CD4-positive, alpha-beta T cell treated with Interleukin-1 beta for 1 hour (primary cell): Measurements from ENCODE around the gene ARG2.

Experiments used
- DNase-seq, 2 donors: peaks; one replicate each; pipeline ENCODE4 v3.0.0-alpha.2; 2020 to 2022

ARG2 gene

GRCh38 chr14:67619446-67620216, at the start of gene ARG2:
Gene ARG2 (plus strand): TSS chr14:67619920. CDS start chr14:67619978, 58 bp downstream.
- DNase-seq: peak; percentile 97 to 98

DNA sequence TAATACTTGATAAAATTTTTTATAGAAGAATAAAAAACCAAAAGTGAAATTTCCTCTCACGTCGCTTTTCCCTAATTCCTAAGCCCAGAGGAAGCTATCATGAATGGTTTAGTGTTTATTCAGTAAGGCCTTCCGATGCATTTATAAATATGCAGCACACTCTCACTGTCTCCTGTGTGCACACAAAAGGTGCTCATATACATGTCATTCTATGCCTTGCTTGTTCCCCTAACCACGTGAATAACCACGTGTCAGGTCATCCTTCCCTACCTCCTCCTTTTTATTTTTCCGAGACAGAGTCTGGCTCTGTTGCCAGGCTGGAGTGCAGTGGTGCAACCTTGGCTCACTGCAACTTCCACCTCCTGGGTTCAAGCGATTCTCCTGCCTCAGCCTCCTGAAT, 49.3 kb upstream of the ARG2 start:
- DNase-seq: no peak

DNA sequence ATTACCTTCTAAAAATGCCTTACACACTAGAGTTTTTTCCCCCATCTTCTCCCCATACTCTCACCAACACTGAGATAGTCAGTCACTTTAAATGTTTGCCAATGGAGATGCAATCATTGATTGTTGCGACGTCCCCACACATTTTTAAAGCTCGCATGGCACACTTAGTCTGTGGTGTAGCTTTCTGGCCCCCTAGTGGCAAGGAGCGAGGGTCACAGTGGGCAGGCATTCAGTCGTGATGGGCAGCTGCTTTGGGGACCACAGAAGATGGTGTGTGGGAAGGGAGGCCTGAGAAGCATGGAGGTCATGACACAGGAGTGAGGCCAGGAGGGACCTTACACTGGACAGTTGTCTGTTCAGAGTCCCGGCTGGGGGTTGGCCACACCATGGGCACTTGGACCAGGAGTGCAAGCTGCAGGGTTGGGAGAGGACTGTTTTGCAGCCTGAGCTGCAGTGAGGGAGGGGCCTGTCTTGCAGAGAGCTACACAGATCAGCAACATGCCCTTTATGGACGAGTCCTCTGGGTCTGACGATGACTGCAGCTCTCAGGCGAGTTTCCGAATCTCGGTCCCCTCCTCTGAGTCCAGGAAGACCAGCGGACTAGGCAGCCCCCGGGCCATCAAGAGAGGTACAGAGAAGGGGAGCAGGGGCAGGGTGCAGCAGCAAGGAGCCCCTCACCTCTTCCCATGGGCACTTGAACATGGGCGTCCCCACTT, 48.3 kb upstream of the ARG2 start:
- DNase-seq: peak; percentile 64 to 72

DNA sequence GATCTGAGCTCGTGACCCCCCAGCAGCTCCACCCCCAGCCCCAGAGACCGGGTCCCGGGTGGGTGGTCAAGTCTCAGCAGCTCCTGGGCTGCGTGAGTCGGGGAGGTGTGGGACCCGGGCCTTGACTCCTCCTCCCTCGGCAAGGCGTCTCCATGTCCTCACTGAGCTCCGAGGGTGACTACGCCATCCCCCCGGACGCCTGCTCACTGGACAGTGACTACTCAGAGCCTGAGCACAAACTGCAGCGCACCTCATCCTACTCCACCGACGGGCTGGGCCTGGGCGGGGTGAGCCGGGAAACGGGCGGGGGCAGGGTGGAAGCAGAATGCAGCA, 47.8 kb upstream of the ARG2 start:
- no peak for DNase-seq

GRCh38 chr14:67572608-67573007, 47.1 kb upstream of the ARG2 start:
- DNase-seq: no peak

DNA sequence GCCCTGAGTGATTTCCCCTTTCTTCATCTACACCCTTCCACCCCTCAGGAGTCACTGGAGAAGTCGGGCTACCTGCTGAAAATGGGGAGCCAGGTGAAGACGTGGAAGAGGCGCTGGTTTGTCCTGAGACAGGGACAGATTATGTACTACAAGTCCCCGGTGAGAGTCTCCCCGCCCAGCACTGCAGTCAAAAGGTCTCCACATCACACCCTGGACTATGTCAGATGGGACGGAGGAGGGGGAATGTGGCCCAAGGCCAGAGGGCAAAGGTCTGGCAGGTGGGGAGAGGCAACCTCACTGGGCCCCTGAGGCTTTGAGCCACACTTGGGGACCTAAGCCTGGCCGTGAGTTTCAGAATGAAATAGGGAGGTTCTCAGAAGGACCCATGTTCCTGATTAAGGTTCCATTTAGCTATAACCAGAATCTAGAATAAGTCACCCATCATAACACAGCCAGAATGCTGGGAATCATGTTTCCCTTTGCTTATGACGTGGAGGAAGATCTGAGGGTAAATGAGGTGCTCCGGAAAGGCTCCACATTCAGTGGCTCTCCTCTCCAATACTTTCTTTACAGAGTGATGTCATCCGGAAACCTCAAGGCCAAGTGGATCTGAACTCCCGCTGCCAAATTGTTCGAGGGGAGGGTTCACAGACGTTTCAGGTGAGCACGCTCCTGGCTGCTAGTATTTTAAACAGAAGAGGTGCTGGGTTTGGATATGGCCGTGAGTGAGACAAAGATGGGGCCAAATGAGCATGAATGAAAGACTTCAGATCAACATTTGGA, 46.3 kb upstream of the ARG2 start:
- DNase-seq: no peak

- DNase-seq: no peak
These were observed 45.6 kb upstream of the ARG2 start for GRCh38 chr14:67574156-67574555.

DNA sequence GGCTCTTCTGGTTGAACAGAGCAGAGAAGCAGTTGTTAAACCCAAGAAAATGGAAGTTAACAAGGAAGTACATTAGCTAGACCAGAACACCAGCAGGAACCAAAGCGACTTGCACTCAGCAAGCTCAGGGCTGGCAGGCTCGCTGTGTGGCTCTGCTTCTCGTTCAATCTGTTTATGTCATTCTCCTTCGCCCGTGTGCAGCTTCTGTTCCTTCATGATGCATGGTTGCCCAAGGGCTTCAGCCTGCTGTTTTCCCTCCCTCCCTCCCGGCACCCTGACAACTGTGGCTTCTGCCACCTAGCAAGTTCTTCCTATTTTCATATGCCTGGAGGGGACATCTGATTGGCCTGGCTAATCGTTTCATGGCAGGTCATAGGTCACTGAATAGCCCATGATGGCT, 44.9 kb upstream of the ARG2 start:
- DNase-seq: no peak

DNA sequence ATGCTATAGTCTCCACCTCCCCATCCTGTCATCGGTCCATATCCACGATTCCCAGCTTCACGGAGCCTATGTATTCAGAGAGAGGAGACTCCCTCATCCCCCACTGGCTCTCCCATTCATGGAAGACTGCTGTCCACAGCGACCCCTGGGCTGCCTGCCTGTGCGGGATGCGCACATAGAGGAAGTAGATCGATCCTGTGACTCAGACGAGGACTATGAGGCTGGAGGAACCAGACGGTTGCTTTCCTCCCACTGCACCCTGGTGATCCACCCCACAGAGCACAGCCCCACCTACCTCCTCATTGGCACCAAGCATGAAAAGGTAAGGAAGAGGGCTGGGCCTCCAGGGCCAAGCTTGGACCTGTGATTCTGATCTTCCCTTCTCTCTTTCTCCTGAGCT, 44.0 kb upstream of the ARG2 start:
- no peak for DNase-seq

- no peak for DNase-seq
These were observed 43.3 kb upstream of the ARG2 start for GRCh38 chr14:67576216-67576955.

DNA sequence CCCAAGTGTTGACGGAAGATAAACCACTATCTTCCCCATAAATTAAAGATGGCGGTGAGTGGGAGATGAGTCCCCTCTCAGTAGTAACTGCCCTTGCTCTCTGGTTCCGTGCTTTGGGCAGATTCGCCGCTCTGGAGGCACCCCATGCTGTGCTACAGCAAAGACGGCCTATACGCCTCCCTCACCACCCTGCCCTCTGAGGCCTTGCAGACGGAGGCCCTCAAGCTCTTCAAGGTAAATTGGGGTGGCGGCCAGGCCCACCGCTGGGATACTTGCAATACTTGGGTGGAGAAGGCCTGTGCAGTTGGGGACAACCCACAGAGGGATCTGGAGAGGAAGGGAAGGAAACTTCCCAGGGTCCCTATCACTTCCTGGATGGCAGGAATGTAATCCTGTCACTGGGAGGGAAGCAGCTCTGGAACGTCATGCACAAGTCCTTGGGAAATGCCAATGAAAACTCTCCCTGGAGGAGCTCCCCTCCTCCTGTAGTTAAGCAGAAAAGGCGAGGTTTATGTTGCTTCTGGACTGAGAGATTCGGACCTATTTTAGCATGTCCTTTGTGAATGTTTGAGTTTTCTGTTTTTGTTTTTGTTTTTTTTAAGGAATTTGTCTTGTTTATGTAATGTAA, 42.4 kb upstream of the ARG2 start:
- no peak for DNase-seq

GRCh38 chr14:67577909-67578749, 41.6 kb upstream of the ARG2 start:
- no peak for DNase-seq

DNA sequence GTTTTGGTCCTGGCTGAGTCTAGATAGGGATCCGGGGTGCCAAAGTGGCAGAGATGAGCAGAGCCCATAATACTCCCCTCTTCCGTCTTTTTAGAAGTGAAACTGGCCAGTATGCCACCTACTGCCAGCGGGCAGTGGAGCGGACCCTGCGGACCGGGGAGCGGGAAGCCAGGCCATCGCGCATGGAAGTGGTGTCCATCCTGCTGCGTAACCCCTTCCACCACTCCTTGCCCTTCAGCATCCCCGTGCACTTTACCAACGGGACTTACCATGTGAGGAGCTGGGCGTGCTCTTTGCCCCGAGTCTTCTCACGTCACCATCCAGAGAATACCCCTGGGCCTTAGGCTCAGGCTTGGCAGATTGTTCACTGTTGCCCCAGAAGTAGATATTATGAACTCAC, 40.7 kb upstream of the ARG2 start:
- no peak for DNase-seq

GRCh38 chr14:67579636-67580035, 40.1 kb upstream of the ARG2 start:
- no peak for DNase-seq

DNA sequence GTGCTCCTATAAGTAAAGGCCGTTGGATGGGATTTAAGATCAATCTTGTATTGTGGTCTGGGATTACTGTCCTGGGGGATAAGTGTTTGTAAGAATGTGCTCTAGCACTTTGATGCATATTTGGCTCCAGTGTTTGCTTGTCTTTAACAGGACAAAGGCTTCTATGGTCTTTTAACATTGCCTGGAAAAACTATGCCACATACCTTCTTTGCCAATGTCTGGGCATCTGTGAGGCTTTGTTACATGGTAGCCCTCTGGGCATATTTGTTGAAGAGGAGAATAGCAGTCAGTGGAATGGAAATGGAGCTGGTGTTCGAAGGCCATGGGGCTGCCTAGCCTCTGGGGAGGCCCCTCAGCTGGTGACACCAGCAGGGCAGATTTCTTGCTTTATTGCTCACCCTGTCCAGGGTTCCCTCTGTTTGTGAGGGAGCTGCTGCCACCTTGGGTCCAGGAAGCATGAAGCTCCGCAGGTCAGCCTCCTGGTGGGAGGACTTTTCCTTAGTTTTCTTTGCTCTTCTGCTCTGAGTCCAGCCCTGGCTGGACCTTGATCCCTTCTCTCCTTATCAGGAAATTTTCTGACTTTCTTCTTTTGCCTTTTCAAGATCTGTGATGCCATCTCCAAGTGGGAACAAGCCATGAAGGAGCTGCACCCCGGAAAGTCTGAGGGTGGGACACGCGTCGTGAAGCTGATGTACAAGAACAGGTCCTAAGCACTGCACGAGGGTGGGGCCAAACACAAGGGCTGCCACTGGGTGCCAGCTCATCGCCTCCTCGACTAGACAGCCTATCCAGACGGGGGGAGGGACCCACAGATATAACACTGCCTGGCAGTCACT, 39.2 kb upstream of the ARG2 start:
- DNase-seq: no peak

GRCh38 chr14:67581643-67582042, 38.1 kb upstream of the ARG2 start:
- no peak for DNase-seq

DNA sequence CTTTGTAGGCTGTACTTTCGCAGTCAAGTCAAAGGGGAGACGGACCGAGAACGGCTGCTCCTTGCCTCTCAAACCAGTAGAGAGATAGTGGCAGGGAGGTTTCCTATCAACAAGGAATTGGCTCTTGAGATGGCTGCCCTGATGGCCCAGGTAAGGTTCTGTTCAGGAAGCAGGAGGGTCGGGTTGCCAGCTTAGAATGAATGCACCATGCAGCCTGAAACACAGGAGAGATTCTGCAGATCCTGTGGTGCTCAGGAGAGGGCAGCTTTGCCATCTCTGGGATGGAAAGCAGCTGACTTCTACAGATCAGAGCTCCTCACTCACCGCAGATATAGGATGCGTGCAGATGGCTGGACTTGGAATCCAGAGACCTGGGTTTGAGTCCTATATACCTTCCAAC, 37.7 kb upstream of the ARG2 start:
- DNase-seq: no peak

DNA sequence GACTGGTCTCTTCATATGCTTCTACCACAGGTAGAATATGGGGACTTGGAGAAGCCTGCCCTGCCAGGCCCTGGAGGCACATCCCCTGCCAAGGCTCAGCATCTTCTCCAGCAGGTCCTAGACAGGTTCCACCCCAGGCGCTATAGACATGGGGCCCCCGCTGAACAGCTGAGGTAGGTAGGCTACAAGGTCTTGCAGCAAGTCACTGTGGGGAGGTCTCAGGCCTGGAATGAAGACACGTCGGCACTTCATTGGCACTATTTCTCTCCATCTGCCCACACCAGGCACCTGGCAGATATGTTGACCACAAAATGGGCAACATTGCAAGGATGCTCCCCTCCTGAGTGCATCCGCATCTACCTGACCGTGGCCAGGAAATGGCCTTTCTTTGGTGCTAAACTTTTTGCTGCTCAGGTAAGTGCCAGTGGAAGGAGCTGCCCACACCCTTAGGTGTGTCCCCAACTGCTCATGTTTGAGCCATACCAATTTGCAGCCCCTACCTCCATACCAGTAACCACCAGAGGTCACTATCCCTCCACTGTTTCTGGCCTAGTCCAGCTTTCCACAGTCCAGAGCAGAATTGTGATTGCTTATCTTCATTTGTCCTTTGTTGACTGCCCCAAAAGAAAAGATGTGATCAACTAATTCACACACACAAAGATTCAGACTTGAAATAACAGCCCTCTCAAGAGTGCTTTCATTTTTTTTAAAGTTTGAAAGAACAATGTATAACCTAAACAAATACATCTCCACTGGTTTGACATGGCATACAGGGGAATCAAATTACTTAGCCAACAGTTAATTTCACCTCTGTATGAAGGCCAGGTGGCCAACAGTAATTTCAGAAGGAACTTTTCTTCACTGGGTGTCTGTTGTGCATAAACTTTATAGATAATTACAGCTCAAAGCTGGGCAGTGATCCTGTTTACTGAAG, 35.7 kb upstream of the ARG2 start:
- peak; percentile 35 to 46 for DNase-seq

DNA sequence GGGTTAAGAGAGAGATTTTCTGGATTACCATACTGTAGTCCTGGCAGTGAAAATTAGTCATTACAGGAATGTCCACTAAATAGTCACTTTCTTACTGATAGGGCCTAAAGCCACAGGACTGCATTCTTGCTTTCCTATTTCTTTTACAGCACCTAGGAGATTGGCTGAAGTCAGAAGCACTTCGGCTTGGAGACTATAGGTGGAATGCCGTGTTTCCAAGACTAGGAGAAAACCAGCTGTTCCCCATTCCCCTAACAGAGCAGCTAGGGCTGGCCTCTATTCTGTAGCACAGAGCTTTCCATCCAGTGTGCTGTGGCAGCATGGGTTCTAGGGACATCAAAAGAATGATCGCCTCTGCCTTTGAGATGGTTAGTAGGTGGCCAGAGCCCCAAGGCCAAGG, 34.7 kb upstream of the ARG2 start:
- no peak for DNase-seq

DNA sequence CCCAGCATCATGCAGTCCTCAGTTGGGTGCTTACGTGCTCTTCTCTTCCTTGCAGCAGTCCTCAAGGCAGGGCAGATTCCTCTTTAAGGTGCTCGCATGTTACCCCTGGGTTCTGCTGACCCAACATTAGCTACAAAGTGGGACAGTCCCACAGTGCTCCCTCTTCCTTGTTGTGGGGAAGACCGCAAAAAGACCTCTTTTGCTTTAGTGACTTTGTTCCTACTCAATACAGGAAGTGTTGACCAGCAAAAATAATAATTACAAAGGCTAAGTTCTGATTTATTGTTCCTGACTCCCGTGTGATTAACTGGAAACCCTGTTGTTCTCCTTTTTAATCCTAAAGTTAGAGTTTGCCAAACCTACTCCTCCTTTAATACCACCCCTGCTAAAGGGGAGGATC, 33.4 kb upstream of the ARG2 start:
- DNase-seq: no peak
